Keratinocyte (primary cell): ENCODE data around the gene GALNT3. TPM values are rescaled to one million over a fixed set of nuclear protein-coding genes. Genes with fewer than 3 reads are reported as not detected.

Experiments
- DNase-seq: peaks from one replicate; pipeline ENCODE4 v3.0.0-alpha.2; 2011; ENCODE audit warnings: low read depth, missing footprints, low spot score
- FAIRE-seq: peaks from 2 replicates; lab custom pipeline; 2011; peaks lifted over from hg19 to GRCh38; lab: Jason Lieb, UNC
- H2AFZ ChIP-seq: 2 replicates; pipeline ENCODE4 v1.6.0; 2012; ENCODE audit warnings: low read length, control low read depth, inconsistent platforms; ENCODE audit not compliant: control insufficient read depth
- H3K27ac ChIP-seq: 2 replicates; pipeline ENCODE4 v1.5.1; 2011; ENCODE audit warnings: low read length; ENCODE audit not compliant: control insufficient read depth, insufficient read depth
- H3K27me3 ChIP-seq: 3 replicates; pipeline ENCODE4 v1.6.0; 2011; ENCODE audit warnings: low read length; ENCODE audit not compliant: control insufficient read depth, insufficient read depth; ENCODE audit errors: extremely low read depth
- H3K36me3 ChIP-seq, 2 experiments: 2 replicates in 1 of 2; 3 replicates in 1 of 2; pipeline ENCODE4 v1.5.1; 2011; ENCODE audit warnings: low read length in 2 of 2, mild to moderate bottlenecking in 1 of 2; ENCODE audit not compliant: control insufficient read depth in 2 of 2, insufficient read depth in 2 of 2; ENCODE audit errors: extremely low read depth in 1 of 2
- H3K4me1 ChIP-seq: 3 replicates; pipeline ENCODE4 v1.5.1; 2011; ENCODE audit warnings: low read length; ENCODE audit not compliant: control insufficient read depth, insufficient read depth; ENCODE audit errors: extremely low read depth
- H3K4me2 ChIP-seq: 3 replicates; pipeline ENCODE4 v1.6.0; 2011; ENCODE audit warnings: low read depth, low read length; ENCODE audit not compliant: control insufficient read depth, insufficient read depth; ENCODE audit errors: extremely low read depth
- H3K4me3 ChIP-seq, 3 experiments: fragments of 200-600 bp in 1 of 3; sonication (generic) in 1 of 3; 2 replicates in 2 of 3; 3 replicates in 1 of 3; pipeline ENCODE4 v1.5.1; 2011 to 2016; ENCODE audit warnings: low read length in 3 of 3, mild to moderate bottlenecking in 3 of 3, control low read depth in 2 of 3, inconsistent platforms in 1 of 3, low read depth in 1 of 3, mixed read lengths in 1 of 3, mixed run types in 1 of 3, moderate library complexity in 1 of 3; ENCODE audit not compliant: control insufficient read depth in 2 of 3, insufficient read depth in 2 of 3; ENCODE audit errors: extremely low read depth in 1 of 3
- H3K79me2 ChIP-seq: 2 replicates; pipeline ENCODE4 v1.6.0; 2012; ENCODE audit warnings: low read length; ENCODE audit not compliant: control insufficient read depth, insufficient read depth
- H3K9ac ChIP-seq: 3 replicates; pipeline ENCODE4 v1.6.0; 2011; ENCODE audit warnings: low read length; ENCODE audit not compliant: control insufficient read depth, insufficient read depth; ENCODE audit errors: extremely low read depth
- H3K9me1 ChIP-seq: 3 replicates; pipeline ENCODE4 v1.6.0; 2011; ENCODE audit warnings: low read length; ENCODE audit not compliant: control insufficient read depth, insufficient read depth; ENCODE audit errors: extremely low read depth
- H3K9me3 ChIP-seq: 2 replicates; pipeline ENCODE4 v1.5.1; 2012; ENCODE audit warnings: low read depth, low read length; ENCODE audit not compliant: control insufficient read depth
- H4K20me1 ChIP-seq: 3 replicates; pipeline ENCODE4 v1.6.0; 2011; ENCODE audit warnings: low read length; ENCODE audit not compliant: control insufficient read depth, insufficient read depth; ENCODE audit errors: extremely low read depth
- EZH2 ChIP-seq: IDR thresholded peaks from one replicate; pipeline ENCODE4 v1.6.1; 2012; ENCODE audit warnings: inconsistent platforms, mild to moderate bottlenecking, low read length, moderate library complexity
- dilution Hi-C: fragments of 300-500 bp; cut with MboI; formaldehyde crosslinking; loops from one replicate; pipeline ENCODE4 v1.7.0; 2020; ENCODE audit warnings: low sequenced_read_pairs; ENCODE audit not compliant: extremely low pct_ligation_motif_present
- polyA plus RNA-seq, 5 experiments: library from polyadenylated mRNA; depleted of rRNA in 3 of 5; stranded (reverse) in 3 of 5; stranded (forward) in 1 of 5; unstranded in 1 of 5; fragments of >200 nt; gene quantifications; 1 replicate in 1 of 5; 2 replicates in 3 of 5; 3 replicates in 1 of 5; pipeline versions ENCODE4 v1.2.1 to v1.2.3, GENCODE V29; 2011 to 2012; ENCODE audit warnings: missing spikeins in 2 of 5, low read depth in 1 of 5, low replicate concordance in 1 of 5
- TF ChIP-seq, protein P1 (sequence below), 3 experiments: IDR thresholded peaks in 1 of 3; conservative IDR thresholded peaks in 1 of 3; optimal IDR thresholded peaks in 1 of 3; 2 replicates in 2 of 3; 3 replicates in 1 of 3; pipeline versions ENCODE3 to v1.5.1; 2011; ENCODE audit warnings: low read length in 3 of 3, mild to moderate bottlenecking in 3 of 3, moderate library complexity in 2 of 3, control low read depth in 1 of 3, inconsistent platforms in 1 of 3; ENCODE audit not compliant: insufficient read depth in 2 of 3; ENCODE audit errors: extremely low read depth in 1 of 3

Gene GALNT3
- polyA plus RNA-seq, 1 donor (not counting 4 experiments of a cell fraction or from before 2014, with no cell fraction given) = 70.3 TPM

DNA sequence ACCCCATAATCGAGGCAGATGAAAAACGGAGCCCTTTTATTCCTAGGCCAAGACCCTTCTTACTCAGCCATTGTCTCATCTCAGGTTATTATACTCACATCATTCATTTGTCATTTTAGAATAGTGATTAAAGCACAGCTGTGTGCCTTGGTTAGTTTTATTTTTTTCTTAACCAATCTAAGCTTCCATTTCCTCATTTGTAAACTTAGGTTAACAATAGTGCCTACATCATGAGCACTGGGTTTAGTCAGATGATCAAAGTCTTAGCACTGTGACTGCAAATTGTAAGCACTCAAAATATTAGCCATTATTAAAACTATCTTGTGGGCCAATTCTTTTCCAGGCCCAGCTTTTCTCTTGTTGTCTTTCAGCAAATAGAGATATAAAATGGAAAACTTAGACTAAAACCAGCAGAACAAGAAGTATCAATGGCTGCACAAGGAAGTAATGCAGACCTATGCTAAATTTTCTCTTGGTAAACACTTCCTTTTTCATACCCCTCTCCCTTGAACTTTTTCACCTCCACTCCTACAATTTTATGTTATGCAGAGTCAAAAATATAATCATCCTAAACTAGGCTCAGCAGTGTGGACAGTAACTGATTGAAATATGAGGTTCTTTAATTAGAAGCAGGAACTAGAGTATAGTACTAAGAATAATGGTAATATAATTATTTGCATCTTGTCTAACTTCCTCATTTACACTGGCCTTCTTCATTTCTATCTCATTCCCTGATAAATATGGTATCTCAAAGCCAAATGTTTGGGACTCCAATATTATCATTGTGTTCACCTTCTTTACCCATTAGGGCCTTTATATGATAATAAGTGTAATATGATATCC, 21.5 kb upstream of the GALNT3 start:
- Histone ChIP-seq H3K27ac (no peak overlapping the region), H3K9me1 (no peaks in the 10 kb centered on the region), H3K79me2 (no peaks in the 10 kb centered on the region), H2AFZ (no peak overlapping the region), H3K4me2 (no peak overlapping the region), H3K36me3 (no peaks in the 10 kb centered on the region), H4K20me1 (no peaks in the 10 kb centered on the region), H3K9ac (no peak overlapping the region), H3K4me1 (no peaks in the 10 kb centered on the region), H3K4me3 (no peak overlapping the region), H3K9me3 (no peaks in the 10 kb centered on the region), H3K27me3 (no peaks in the 10 kb centered on the region)
- FAIRE-seq (no peak), DNase-seq (no peak)
- TF ChIP-seq, protein P1, sequence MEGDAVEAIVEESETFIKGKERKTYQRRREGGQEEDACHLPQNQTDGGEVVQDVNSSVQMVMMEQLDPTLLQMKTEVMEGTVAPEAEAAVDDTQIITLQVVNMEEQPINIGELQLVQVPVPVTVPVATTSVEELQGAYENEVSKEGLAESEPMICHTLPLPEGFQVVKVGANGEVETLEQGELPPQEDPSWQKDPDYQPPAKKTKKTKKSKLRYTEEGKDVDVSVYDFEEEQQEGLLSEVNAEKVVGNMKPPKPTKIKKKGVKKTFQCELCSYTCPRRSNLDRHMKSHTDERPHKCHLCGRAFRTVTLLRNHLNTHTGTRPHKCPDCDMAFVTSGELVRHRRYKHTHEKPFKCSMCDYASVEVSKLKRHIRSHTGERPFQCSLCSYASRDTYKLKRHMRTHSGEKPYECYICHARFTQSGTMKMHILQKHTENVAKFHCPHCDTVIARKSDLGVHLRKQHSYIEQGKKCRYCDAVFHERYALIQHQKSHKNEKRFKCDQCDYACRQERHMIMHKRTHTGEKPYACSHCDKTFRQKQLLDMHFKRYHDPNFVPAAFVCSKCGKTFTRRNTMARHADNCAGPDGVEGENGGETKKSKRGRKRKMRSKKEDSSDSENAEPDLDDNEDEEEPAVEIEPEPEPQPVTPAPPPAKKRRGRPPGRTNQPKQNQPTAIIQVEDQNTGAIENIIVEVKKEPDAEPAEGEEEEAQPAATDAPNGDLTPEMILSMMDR (optimal IDR thresholded peaks at IDR 0.05 in 1 of 3, IDR thresholded peaks at IDR 0.05 in 1 of 3, conservative IDR thresholded peaks at IDR 0.05 in 1 of 3; ENCODE audit: extremely low read depth in 1 of 3, insufficient read depth in 2 of 3, low read length in 3 of 3) = no peak
- no peak for TF ChIP-seq EZH2
- dilution Hi-C loops = no loop called here

DNA sequence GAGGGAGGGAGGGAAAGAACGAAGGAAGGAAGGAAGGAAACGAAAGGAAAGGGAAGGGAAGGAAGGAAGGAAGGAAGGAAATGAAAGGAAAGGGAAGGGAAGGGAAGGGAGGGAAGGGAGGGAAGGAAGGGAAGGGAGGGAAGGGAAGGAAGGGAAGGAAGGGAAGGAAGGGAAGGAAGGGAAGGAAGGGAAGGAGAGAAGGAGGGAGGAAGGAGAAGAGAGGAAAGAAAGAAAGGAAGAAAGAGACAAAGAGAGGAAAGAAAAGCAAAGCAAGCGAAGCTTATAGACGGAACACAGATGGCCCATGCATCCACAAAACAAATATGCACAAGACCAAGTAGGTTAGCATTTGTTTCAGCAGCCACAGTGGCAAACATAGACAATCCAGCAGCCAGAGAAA, 20.4 kb upstream of the GALNT3 start:
- FAIRE-seq = no peak
- no peak overlapping the region for H3K27ac ChIP-seq
- TF ChIP-seq EZH2 = no peak
- TF ChIP-seq, protein P1 (optimal IDR thresholded peaks at IDR 0.05 in 1 of 3, IDR thresholded peaks at IDR 0.05 in 1 of 3, conservative IDR thresholded peaks at IDR 0.05 in 1 of 3; ENCODE audit: extremely low read depth in 1 of 3, insufficient read depth in 2 of 3, low read length in 3 of 3) = no peak

More for the DNA sequence above, 20.4 kb upstream of the GALNT3 start:
- no peaks in the 10 kb centered on the region for H3K79me2 ChIP-seq
- no peak overlapping the region for H2AFZ ChIP-seq
- no peaks in the 10 kb centered on the region for H3K9me3 ChIP-seq
- dilution Hi-C loops = no loop called here
- no peak overlapping the region for H3K4me3 ChIP-seq
- no peaks in the 10 kb centered on the region for H3K36me3 ChIP-seq
- DNase-seq = no peak
- no peaks in the 10 kb centered on the region for H4K20me1 ChIP-seq
- H3K4me1 ChIP-seq = no peaks in the 10 kb centered on the region
- no peak overlapping the region for H3K9ac ChIP-seq
- no peaks in the 10 kb centered on the region for H3K9me1 ChIP-seq
- H3K27me3 ChIP-seq = no peaks in the 10 kb centered on the region
- H3K4me2 ChIP-seq = no peak overlapping the region
